Pulmonary artery endothelial cell (primary cell): ENCODE data around the gene ABCB4. TPM values are rescaled to one million over a fixed set of nuclear protein-coding genes. Genes with fewer than 3 reads are reported as not detected.
"Not testable (repeated sequence)": the region's sequence is repeated elsewhere in the genome, so short reads cannot be mapped to it uniquely, and the experiment has no call there.

Experiments used
- DNase-seq: peaks from one replicate; pipeline ENCODE4 v3.0.0-alpha.2; 2011; ENCODE audit warnings: low read depth, low spot score
- total RNA-seq: library from RNA; depleted of rRNA; stranded (reverse); fragments of >200 nt; gene quantifications from 2 replicates; pipeline ENCODE4 v1.2.3, GENCODE V29; 2014

Gene ABCB4
- total RNA-seq, 1 donor from 2014 or later = not detected

DNA sequence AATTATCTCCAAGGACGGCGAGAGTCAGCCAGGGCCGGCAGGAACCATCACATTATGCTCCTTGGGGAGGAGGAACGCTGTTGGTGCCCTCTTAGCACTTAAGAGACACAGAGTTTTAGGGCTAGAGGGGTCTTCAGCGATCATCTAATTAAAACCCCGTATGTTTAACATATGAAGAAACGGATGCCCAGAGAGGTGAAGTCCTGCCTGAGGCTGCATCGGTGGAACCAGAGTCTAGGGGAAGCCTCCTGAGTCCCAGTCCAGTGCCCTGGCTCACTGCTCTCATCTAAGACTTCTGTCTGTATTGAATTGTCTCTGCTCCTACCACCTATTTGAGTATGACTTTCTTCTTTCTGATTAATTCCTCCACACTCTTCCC, 688 bp upstream of the ABCB4 start:
- DNase-seq = no peak

DNA sequence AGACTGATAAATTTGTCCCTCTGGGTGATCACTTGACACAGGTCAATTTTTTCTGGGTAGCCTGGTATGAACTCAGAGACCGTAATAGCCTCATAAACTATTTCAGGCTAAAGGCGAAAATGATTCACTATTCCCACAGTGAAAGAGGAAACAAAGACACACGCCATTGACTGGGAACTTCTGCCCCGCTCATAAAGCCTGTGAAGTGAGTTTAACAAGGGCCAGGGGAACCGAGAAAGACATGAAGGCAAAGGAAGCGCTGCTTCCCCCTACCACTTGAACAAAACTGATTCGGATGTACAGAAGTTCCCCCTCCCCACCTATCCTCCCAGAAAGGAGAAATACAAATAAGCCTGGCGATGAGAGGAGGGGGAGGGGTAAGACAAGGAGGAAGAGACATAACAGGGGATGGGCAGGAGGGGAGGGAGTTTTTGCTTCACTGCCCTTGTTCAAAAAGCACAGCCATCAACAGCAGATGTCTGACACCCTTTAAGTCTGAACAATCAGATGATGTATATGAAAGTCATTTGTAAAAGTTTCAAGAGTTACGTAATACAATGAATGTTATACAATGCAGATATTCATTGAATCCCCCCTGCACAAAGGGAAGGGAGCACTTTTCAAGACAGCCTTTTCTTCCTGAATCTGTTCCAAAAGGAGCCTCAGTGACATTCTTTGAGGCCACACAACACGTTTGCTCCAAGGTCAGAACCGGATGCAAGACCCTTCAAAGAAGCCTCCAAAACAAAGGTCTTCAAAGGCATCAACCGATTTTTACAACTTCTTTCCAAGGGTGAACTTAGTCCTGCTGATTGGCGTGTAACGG, 734 bp downstream of the ABCB4 start:
- DNase-seq = no peak

DNA sequence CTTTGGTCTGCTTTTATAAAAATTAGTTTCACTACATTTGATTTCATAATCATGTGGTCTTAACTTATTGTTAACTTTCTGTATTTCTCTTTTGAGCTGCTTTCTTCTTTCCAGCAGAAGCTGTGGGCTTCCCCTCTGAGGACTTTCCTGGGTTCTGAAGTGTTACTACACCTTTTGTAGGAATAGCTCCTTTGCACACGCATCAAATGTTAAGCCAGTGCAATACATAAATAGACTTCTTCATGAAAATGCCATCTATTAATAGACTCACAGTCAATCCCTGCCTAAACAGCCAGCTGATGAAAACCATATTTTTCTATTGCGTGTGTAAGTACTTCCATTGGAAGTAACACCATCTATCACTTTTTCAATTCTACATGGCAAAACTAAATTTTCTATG, 1.5 kb downstream of the ABCB4 start:
- DNase-seq = no peak

GRCh38 chr7:87473192-87473591, 2.3 kb downstream of the ABCB4 start:
- no peak for DNase-seq

DNA sequence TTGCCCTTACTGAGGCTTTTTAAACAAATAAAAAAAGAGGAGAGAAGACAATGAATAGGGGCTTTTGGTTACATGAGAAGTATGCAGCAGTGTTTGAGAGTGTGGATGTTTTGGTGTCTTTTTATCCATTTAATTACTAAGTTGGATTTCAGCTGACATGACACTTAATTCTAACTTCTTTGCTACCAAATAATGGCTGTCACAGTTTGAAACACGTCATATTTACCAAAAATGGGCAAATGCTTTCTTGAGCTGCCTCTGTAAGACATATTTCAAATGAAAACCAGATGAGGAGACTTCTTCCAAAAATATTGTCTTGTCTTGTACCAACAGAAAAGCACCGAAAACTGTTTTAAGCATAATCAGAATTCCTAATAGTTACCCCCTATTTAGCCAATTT, 4.0 kb downstream of the ABCB4 start:
- DNase-seq = no peak

DNA sequence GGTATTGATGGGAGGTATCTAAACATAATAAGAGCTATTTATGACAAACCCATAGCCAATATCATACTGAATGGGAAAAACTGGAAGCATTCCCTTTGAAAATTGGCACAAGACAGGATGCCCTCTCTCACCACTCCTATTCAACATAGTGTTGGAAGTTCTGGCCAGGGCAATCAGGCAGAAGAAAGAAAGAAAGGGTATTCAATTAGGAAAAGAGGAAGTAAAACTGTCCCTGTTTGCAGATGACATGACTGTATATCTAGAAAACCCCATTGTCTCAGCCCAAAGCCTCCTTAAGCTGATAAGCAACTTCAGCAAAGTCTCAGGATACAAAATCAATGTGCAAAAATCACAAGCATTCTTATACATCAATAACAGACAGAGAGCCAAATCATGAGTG, 6.3 kb downstream of the ABCB4 start:
- DNase-seq = not testable (repeated sequence)

GRCh38 chr7:87465534-87465880, 10.0 kb downstream of the ABCB4 start:
- not testable (repeated sequence) for DNase-seq

GRCh38 chr7:87464830-87465533, 10.5 kb downstream of the ABCB4 start:
- DNase-seq = not testable (repeated sequence)

- no peak for DNase-seq
These were observed 11.5 kb downstream of the ABCB4 start for GRCh38 chr7:87463982-87464381.

- not testable (repeated sequence) for DNase-seq
These were observed 15.0 kb downstream of the ABCB4 start for GRCh38 chr7:87460444-87460843.

DNA sequence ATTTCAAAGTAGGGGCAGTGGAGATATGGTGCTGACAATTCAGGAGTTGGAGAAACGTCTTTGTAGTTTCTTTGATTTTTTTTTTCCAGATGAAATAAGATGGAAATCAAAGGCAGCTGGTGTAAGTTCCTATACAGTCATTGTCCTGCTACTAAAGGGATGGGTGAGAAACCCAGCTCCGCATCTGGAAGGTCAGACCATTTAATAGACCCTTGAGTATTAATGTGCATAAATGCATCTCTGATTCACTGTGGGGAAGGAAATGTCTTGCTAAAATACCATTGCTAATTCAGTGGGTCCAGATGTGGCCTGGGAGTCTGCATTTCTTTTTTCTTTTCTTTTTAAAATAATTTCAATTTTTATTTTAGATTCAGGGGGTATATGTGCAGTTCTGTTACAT, 15.5 kb downstream of the ABCB4 start:
- no peak for DNase-seq

GRCh38 chr7:87458148-87458547, 17.3 kb downstream of the ABCB4 start:
- no peak for DNase-seq

- DNase-seq = no peak
These were observed 19.2 kb downstream of the ABCB4 start for GRCh38 chr7:87456247-87456646.

DNA sequence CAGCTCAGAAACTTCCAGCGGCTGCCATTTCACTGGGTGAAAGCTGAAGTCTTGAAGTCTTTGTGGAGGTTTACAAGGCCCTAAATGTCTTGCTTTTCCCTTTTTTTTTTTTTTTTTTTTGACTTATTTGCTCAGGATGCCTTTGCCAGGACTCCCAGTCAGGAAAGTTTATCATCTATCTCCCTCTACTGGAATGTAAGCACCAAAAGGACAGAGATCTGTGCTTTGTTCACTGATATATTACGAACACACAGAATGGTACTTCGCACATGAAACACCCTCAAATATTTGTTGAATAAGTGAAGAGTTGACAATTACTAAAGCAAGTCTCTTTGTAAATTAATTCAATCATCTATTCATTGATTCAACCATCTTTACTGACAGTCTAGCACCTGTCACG, 23.2 kb downstream of the ABCB4 start:
- DNase-seq = no peak

DNA sequence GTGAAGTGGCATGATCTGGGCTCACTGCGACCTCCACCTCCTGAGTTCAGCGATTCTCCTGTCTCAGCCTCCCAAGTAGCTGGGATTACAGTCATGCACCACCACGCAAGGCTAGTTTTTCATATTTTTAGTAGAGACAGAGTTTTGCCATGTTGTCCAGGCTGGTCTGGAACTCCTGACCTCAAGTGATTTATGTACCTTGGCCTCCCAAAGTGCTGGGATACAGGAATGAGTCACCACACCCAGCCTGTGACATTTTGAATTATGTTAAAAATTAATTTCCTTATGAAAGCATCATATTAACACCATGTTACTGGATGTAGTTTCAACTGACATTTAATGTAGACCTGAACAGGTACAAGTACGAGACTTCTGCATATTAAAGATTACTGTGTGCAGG, 24.3 kb downstream of the ABCB4 start:
- DNase-seq = no peak

DNA sequence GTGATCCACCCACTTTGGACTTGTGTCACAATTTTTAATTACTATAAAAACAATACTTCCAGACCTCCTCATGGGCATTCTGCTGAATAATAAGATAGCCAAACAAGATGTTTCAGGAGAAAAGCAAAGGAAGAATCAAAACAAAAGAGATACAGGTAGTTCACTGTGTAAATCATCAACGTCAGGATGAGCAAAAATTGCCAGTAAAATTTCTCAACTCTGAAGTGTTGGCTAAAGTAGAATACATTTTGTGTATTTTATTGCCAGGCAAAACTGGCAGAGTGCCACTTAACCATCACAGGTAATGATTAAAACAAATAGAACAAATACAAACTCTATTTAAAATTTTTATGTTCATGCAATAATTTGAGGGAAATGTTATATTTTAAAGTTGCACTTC, 24.8 kb downstream of the ABCB4 start:
- DNase-seq = no peak

GRCh38 chr7:87448388-87448787, 27.1 kb downstream of the ABCB4 start:
- DNase-seq = no peak

- DNase-seq = no peak
These were observed 28.3 kb downstream of the ABCB4 start for GRCh38 chr7:87447116-87447635.

DNA sequence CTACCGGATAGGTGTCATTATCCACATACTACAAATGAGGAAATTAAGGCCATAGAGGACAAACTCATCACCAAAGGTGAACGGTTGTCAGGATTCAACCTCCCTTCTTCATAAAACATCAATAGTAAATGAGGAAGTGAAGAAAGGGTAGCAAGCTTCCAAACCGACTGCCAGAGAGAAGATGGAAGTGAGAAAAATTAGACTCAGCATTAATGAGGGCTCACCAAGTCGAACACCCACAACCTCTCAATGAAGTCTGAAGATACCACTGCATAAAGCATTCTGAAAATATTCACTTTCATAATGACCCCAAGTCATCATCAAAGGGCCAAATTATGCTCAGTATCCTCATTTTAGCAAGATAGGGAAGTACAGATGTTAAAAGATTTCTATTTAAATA, 29.6 kb downstream of the ABCB4 start:
- no peak for DNase-seq

DNA sequence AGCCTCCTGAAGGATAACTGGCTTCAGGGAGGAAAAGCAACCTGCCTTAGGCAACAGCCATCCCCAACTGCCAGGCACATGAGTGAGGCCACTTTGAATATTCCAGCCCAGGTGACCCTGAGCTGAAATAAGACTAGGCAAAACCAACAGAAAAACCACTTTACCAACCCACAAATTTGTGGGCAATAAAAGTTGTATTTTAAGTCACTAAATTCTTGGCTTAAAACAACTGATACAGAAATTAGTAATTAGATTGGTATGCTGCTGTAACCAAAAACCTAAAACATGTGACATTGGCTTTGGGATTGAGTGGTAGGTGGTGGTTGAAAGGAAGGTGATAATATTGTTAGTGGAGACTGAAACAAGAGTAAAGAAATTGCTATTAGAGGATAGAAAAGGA, 39.9 kb downstream of the ABCB4 start:
- no peak for DNase-seq

- no peak for DNase-seq
These were observed 42.9 kb downstream of the ABCB4 start for GRCh38 chr7:87432536-87432935.

GRCh38 chr7:87427288-87427687, 48.2 kb downstream of the ABCB4 start:
- DNase-seq = no peak

DNA sequence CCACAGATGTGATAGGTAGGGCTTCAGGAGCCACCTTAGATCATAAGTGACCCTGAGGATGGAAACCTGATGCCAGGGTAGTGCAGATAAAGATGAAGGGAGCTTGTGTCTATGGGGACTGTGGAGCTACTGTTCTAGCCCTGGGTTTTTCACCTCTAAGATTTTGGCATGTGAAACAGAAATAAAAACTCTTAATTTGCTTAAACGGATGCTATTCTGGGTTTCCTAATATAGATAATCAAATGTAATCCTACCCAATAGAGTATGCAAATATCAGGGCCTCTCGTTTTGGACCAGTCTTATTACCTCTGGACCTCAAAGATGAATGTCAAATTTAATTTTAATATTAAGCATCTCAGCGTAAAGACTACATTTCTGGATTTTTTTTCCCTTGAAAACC, 49.3 kb downstream of the ABCB4 start:
- no peak for DNase-seq
